Measurements from ENCODE around the gene CYB561D1.

CYB561D1 gene

GRCh38 chr1:109502364-109502851, 8.5 kb downstream of the CYB561D1 start:
- no peak for DNase-seq

GRCh38 chr1:109503935-109504334, 10.0 kb downstream of the CYB561D1 start:
- DNase-seq = no peak

- DNase-seq = no peak
These were observed 11.1 kb downstream of the CYB561D1 start for GRCh38 chr1:109504974-109505373.

DNA sequence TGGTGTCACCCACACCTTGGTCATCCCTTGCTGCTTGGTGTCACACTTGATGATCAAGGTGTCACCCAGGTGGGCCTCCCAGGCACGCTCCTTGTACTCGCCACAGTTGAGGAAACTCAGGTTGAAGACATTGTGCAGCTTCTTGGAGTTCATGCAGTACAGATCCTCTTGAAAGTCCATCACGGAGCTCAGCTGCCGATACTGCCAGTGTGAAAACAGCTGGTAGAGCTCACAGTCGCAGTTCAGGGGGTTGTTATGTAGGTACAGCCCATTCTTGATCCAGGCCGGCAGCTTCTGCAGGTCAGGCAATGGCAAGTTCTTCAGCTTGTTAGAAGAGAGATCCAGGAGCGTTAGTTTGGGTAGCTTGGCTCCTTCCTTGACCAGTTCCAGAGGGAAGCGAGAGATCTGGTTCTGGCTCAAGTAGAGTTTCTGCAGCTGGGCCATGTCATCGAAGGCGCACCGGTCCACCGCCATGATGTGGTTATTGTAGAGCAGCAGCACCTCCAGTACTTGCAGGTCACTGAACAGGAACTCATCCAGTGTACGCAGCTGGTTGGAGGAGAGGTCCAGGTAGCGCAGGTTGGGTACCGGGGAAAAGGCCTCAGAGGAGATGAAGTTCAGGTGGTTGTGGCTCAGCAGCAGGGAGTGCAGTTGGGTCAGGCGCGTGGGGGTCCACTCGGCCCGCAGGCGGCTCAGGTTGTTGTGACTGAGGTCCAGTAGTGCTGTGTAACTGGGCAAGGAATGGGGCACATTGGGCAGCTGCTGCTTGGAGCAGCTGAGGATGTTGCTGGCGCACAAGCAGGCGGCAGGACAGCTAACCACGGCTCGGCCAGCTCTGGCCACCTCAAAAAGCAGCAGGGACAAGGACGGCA, 14.3 kb downstream of the CYB561D1 start:
- no peak for DNase-seq

DNA sequence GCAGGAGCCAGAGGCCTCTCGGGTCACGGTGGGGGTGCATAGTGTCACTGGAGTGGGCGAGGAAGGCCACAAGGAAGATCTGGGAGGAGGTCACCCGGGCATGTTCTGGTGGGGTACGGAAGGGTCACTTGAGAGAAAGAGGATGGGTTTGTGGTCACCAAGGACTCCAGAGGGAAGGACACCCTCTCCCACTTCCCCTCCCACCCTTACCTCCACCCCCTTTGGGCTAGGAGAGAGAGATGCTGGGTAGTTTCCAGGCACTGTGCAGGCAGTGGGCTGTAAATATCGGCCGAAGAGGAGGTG, 14.9 kb downstream of the CYB561D1 start:
- no peak for DNase-seq

- DNase-seq = peak; percentile 30
These were observed 15.6 kb downstream of the CYB561D1 start, which contains the start of gene AMIGO1 for GRCh38 chr1:109509176-109510134. TSS of gene AMIGO1 (minus strand) at chr1:109509727. CDS start at chr1:109508912, 815 bp downstream.

GRCh38 chr1:109513110-109513710, 19.3 kb downstream of the CYB561D1 start:
- no peak for DNase-seq

GRCh38 chr1:109514846-109515245, 21.0 kb downstream of the CYB561D1 start:
- DNase-seq = no peak

DNA sequence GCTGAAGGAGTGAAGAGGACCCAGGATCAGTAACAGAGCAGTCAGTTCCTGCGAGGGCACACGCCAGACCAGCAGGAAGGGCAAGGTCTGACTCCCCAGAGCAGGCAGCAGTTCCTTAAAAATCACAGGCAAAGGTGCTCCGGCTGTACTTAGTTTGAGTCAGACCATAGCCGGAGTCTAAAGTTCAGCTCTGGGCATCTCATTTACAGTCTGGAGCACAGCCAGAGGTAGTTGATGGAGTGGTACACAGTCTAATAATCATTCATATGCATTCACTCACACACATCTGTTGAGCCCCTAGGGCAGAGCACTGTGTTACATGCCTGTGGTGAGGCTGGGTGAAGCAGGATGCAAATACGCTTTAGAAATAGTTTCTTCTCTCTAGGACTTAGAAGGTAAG, 23.0 kb downstream of the CYB561D1 start:
- peak; percentile 65 for DNase-seq

DNA sequence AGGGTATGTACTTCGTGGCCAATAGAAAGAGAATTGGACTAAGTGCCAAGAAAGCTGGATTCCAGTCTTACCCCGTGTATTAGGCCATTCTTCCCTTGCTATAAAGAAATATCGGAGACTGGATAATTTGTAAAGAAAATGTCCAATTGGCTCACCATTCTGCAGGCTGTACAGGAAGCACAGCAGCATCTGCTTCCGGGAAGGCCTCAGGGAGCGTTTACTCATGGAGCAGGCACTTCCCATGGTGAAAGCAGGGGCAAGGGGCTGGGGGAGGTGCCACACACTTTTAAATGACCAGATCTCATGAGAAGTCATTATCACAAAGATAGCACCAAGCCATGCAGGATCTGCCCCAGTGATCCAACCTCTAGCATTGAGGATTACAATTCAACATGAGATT, 23.4 kb downstream of the CYB561D1 start:
- no peak for DNase-seq

- no peak for DNase-seq
These were observed 27.4 kb downstream of the CYB561D1 start for GRCh38 chr1:109521002-109521951.

DNA sequence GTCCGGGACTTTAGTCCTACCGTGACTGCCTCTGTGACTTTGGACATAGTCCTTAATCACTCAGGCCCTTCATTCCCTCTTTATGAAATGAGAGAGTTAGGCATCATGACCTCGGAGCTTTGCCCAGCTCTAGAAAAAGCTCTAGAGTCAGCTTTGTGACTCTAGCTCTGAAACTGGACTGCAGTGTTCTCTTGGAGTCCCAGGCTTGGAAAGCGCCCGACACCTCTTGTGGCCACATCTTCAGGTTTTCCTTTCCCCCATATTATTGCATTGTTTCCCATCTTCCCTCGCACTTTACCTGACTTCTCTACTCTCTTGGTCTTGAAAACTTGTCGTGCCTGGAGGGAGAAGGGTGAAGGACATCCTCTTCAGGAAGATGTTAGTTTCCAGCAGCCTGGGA, 28.1 kb downstream of the CYB561D1 start:
- DNase-seq = no peak

GRCh38 chr1:109523706-109524105, 29.8 kb downstream of the CYB561D1 start:
- peak; percentile 34 for DNase-seq

- DNase-seq = no peak
These were observed 33.4 kb downstream of the CYB561D1 start for GRCh38 chr1:109527098-109527811.

DNA sequence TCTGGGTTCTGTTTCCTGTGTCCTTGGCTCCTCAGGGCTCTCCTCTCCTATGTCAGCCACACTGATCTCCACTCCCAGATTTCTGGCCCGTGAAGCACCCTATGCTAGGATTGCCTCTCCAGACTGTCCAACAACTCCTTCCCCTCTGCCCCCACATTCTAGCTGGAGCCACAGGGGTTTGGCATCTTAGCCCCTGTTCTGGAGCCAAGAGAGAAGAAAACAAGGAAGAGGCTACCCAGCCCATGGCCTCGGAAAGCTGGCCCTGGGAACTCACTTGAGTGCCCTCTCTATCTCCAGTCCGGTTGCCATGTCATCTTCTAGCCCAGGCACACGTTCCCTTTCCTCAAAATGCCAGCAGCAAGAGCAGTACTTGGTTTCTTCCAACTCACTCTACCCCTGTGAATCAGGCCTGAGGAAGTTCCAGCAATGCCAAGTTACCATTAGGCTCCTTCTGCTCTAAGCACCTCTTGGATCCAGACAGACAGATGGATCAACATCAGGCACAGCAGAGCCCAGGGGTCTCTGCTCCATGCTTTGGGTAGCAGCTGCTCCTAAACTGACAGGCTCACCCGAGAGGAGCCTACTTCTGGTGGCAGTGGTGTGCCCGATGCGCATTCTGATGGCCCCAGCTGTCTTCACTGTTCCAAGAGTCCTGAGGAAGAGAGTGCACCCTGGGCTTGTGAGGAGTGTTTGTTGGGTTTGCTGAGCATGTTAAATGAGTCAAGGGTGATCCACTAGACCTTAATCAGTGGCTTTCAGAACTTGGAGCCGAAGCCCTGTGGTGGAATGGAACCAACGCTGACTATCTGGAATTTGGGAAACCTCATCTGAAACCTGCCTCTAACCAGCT, 34.2 kb downstream of the CYB561D1 start:
- DNase-seq = no peak

GRCh38 chr1:109528712-109529111, 34.8 kb downstream of the CYB561D1 start:
- no peak for DNase-seq

GRCh38 chr1:109529881-109530456, 36.1 kb downstream of the CYB561D1 start:
- DNase-seq = no peak

DNA sequence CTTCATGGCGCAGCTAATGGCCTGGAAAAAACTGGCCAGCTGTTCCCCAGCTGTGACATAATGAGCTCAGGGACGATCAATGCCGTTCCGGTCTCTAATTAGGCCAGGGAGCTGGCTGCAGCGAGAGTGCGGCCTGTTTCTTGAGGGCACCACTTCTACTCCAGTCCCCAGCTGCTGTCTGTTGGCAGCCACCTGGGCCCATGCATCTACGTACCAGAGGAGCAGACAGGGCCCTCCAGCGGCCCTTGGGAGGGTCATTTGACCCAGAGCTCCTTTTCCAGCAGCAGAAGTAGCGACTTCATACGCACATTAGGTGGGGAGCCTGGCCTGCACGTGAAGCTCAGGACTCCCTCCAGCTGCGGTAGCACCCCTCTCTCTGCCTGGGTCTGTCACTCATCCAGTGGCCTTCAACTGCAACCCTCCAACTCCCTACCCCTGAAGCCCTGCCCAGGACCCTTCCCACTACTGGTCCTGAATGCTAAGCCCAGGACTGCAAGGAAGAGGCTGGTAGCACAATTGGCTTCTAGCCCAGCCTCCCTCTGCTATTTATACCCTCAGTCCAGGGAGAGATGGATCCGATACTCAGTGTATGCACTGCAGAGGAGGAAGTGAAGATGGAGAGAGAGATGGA, 36.7 kb downstream of the CYB561D1 start:
- DNase-seq = no peak

DNA sequence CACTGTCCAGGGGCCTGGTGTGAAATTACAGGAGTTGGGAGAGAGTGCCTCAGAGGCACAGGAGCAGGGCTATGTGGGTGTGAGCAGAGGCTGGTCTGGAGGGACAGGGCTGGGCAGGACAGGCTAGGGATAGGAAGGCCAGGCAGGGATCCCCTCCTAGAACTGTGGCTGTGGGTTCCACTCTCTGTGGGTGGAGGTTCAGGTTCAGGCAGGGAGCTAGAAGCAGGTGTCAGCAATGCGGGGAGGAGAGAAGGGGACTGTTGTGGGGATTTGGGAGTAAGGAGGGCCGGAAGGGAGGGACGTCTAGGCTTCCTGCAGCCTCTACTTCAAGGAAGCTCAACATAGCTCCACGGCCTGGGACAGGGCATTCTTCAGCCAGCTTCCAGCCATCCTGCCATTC, 37.5 kb downstream of the CYB561D1 start:
- no peak for DNase-seq

Measured in fibroblast of upper back skin (primary cell).